CD14-positive monocyte (primary cell): ENCODE measurements around the gene NECAB2. TPM values are rescaled to one million over a fixed set of nuclear protein-coding genes. Genes with fewer than 3 reads are reported as not detected.

Source experiments
- DNase-seq, 3 donors: peaks; one replicate each; pipeline ENCODE4 v3.0.0-alpha.2; 2011 to 2022
- H2AFZ ChIP-seq: 2 replicates; pipeline ENCODE4 v1.6.0; 2012; ENCODE audit warnings: mild to moderate bottlenecking, low read depth, low read length, inconsistent platforms; ENCODE audit not compliant: insufficient read depth, poor library complexity, severe bottlenecking
- H3K27ac ChIP-seq, 2 donors: 1 replicate in 1 of 2; 2 replicates in 1 of 2; pipeline ENCODE4 v1.5.1; 2012 to 2013; ENCODE audit warnings: low read length in 2 of 2, control low read depth in 1 of 2, inconsistent platforms in 1 of 2, low read depth in 1 of 2, mild to moderate bottlenecking in 1 of 2
- H3K27me3 ChIP-seq, 2 donors: one replicate each; pipeline versions ENCODE4 v1.6.0 to v1.6.1; 2011 to 2013; ENCODE audit warnings: low read length in 2 of 2; ENCODE audit not compliant: control insufficient read depth in 2 of 2, insufficient read depth in 2 of 2
- H3K36me3 ChIP-seq, 2 donors: replicated peaks in 1 of 2; 1 replicate in 1 of 2; 2 replicates in 1 of 2; pipeline versions ENCODE4 v1.5.1 to v1.6.1; 2012 to 2013; ENCODE audit warnings: low read length in 2 of 2, control low read depth in 1 of 2, inconsistent platforms in 1 of 2, mild to moderate bottlenecking in 1 of 2; ENCODE audit not compliant: insufficient read depth in 2 of 2, control insufficient read depth in 1 of 2
- H3K4me1 ChIP-seq, 2 donors: 1 replicate in 1 of 2; 2 replicates in 1 of 2; pipeline versions ENCODE4 v1.5.1 to v1.6.1; 2012 to 2013; ENCODE audit warnings: low read length in 2 of 2, control low read depth in 1 of 2, inconsistent platforms in 1 of 2, mild to moderate bottlenecking in 1 of 2, moderate library complexity in 1 of 2; ENCODE audit not compliant: insufficient read depth in 2 of 2, control insufficient read depth in 1 of 2
- H3K4me2 ChIP-seq: replicated peaks from 2 replicates; pipeline ENCODE3; 2012; ENCODE audit warnings: low read length, moderate library complexity, mild to moderate bottlenecking; ENCODE audit not compliant: poor library complexity, severe bottlenecking; ENCODE audit errors: extremely low read depth
- H3K4me3 ChIP-seq, 3 experiments: fragments of 200-600 bp in 1 of 3; sonication (generic) in 1 of 3; replicated peaks in 1 of 3; 1 replicate in 2 of 3; 2 replicates in 1 of 3; pipeline ENCODE4 v1.5.1; 2011 to 2013; ENCODE audit warnings: low read length in 3 of 3, mild to moderate bottlenecking in 3 of 3, control low read depth in 2 of 3, low read depth in 2 of 3, inconsistent platforms in 1 of 3, moderate library complexity in 1 of 3
- H3K79me2 ChIP-seq: 2 replicates; pipeline ENCODE4 v1.6.0; 2012; ENCODE audit warnings: mild to moderate bottlenecking, control low read depth, inconsistent platforms, low read length, moderate library complexity; ENCODE audit not compliant: insufficient read depth
- H3K9ac ChIP-seq: 2 replicates; pipeline ENCODE4 v1.6.0; 2017; ENCODE audit warnings: low read length, mild to moderate bottlenecking; ENCODE audit not compliant: insufficient read depth, poor library complexity, severe bottlenecking
- H3K9me3 ChIP-seq, 2 donors: replicated peaks in 1 of 2; 1 replicate in 1 of 2; 2 replicates in 1 of 2; pipeline versions ENCODE4 v1.5.1 to v1.6.1; 2012 to 2013; ENCODE audit warnings: low read length in 2 of 2, control low read depth in 1 of 2; ENCODE audit not compliant: control insufficient read depth in 1 of 2, insufficient read depth in 1 of 2
- H4K20me1 ChIP-seq: 2 replicates; pipeline ENCODE4 v1.6.0; 2012; ENCODE audit warnings: mild to moderate bottlenecking, low read length, control low read depth, moderate library complexity; ENCODE audit not compliant: insufficient read depth
- H3K27ac Mint-ChIP-seq, 7 donors: one replicate each; pipeline ENCODE4 v1.8.0; 2020; ENCODE audit warnings: mild to moderate bottlenecking in 7 of 7, mixed read lengths in 7 of 7, moderate library complexity in 6 of 7, inconsistent platforms in 2 of 7
- H3K27me3 Mint-ChIP-seq, 3 donors: one replicate each; pipeline ENCODE4 v1.8.0; 2021 to 2022; ENCODE audit warnings: low read depth in 3 of 3, mild to moderate bottlenecking in 3 of 3, mixed read lengths in 3 of 3, moderate library complexity in 3 of 3, inconsistent platforms in 1 of 3
- H3K36me3 Mint-ChIP-seq, 2 donors: one replicate each; pipeline ENCODE4 v1.8.0; 2020; ENCODE audit warnings: mixed read lengths in 2 of 2, inconsistent platforms in 1 of 2, mild to moderate bottlenecking in 1 of 2
- H3K4me1 Mint-ChIP-seq: one replicate; pipeline ENCODE4 v1.8.0; 2020; ENCODE audit warnings: mild to moderate bottlenecking, mixed read lengths
- H3K4me3 Mint-ChIP-seq, 2 donors: one replicate each; pipeline ENCODE4 v1.8.0; 2020; ENCODE audit warnings: mild to moderate bottlenecking in 2 of 2, mixed read lengths in 2 of 2, moderate library complexity in 1 of 2
- H3K9me3 Mint-ChIP-seq, 7 donors: one replicate each; pipeline ENCODE4 v1.8.0; 2020 to 2022; ENCODE audit warnings: mixed read lengths in 7 of 7, mild to moderate bottlenecking in 6 of 7, moderate library complexity in 6 of 7, inconsistent platforms in 2 of 7
- CTCF ChIP-seq: fragments of 200-600 bp; IDR thresholded peaks from one replicate; pipeline ENCODE4 v1.8.0; 2022; ENCODE audit warnings: antibody characterized with exemption, mild to moderate bottlenecking
- WGBS: methylation state at CpG from one replicate; pipeline ENCODE4 v1.1.5; 2013; ENCODE audit warnings: missing lambda C conversion rate; ENCODE audit not compliant: insufficient coverage; 5-methylcytosine and 5-hydroxymethylcytosine counted together
- intact Hi-C, 2 donors: fragments of 100-400 bp; cut with micrococcal nuclease; formaldehyde crosslinking; loops; one replicate each; pipeline versions ENCODE4 v1.15.0 to v1.15.1; 2023
- polyA plus RNA-seq, 3 donors: library from polyadenylated mRNA; depleted of rRNA in 1 of 3; unstranded in 2 of 3; stranded (reverse) in 1 of 3; fragments of 300-500 nt in 2 of 3; fragments of >200 nt in 1 of 3; fragmentation: Illumina TruSeq in 2 of 3; gene quantifications; 1 replicate in 2 of 3; 2 replicates in 1 of 3; pipeline ENCODE4 v1.2.3, GENCODE V29; 2012 to 2021

NECAB2 gene
- polyA plus RNA-seq, 3 donors, result 0.33 to 1.4 (median 0.52) TPM

GRCh38 chr16:83954577-83955016, 13.4 kb upstream of the NECAB2 start:
- peak; percentile 74 to 85 (median 80) for DNase-seq
- Mint-ChIP-seq H3K9me3 (no peaks in the 10 kb centered on the region), H3K36me3 (peaks cover 13 to 18% of the 10 kb centered on the region in 2 donors), H3K4me1 (peaks cover 24% of the 10 kb centered on the region), H3K27ac (peak overlapping the region; percentile 70 to 94 (median 90)), H3K4me3 (peak overlapping the region; percentile 77 to 85), H3K27me3 (peaks cover 8 to 21% (median 10%) of the 10 kb centered on the region in 3 donors)
- no peak for TF ChIP-seq CTCF
- H3K27me3 ChIP-seq, result no peaks in the 10 kb centered on the region
- peak overlapping the region; percentile 3 to 91 for H3K27ac ChIP-seq
- H3K9ac ChIP-seq, result no peak overlapping the region
- peaks cover 26 to 30% of the 10 kb centered on the region in 2 donors for H3K4me1 ChIP-seq
- H2AFZ ChIP-seq, result no peak overlapping the region
- H3K4me3 ChIP-seq, result peak overlapping the region in 2 of 3 experiments; percentile 6 to 77
- intact Hi-C loops, result no loop called here
- H3K79me2 ChIP-seq, result no peaks in the 10 kb centered on the region
- H3K36me3 ChIP-seq, result peaks cover 6 to 7% of the 10 kb centered on the region in 2 donors
- H4K20me1 ChIP-seq, result no peaks in the 10 kb centered on the region
- H3K4me2 ChIP-seq, result peak overlapping the region; percentile 91
- H3K9me3 ChIP-seq, result no peaks in the 10 kb centered on the region
- 10% methylated on average over 4 of the region's 9 CpGs for WGBS

- Histone ChIP-seq H3K27ac (no peak overlapping the region), H3K4me3 (no peak overlapping the region), H3K4me1 (peaks cover 26 to 30% of the 10 kb centered on the region in 2 donors), H3K9ac (no peak overlapping the region), H3K27me3 (no peaks in the 10 kb centered on the region), H2AFZ (no peak overlapping the region), H3K4me2 (no peak overlapping the region), H3K79me2 (no peaks in the 10 kb centered on the region), H3K36me3 (peaks cover 6 to 12% of the 10 kb centered on the region in 2 donors), H4K20me1 (no peaks in the 10 kb centered on the region), H3K9me3 (no peaks in the 10 kb centered on the region)
- Mint-ChIP-seq H3K36me3 (peaks cover 21 to 27% of the 10 kb centered on the region in 2 donors), H3K4me1 (peaks cover 24% of the 10 kb centered on the region), H3K9me3 (no peaks in the 10 kb centered on the region), H3K27me3 (peaks cover 8 to 20% (median 10%) of the 10 kb centered on the region in 3 donors), H3K27ac (peak overlapping the region in 1 of 7 donors; percentile 45), H3K4me3 (peak overlapping the region in 1 of 2 donors; percentile 85)
- intact Hi-C loops, result loop anchor here in 1 of 2 donors (2.0 kb wide), 1 partner anchor 109 kb away; no protein-coding TSS in a partner anchor
- no peak for TF ChIP-seq CTCF
- 74% methylated on average over 13 of the region's 23 CpGs for WGBS
- DNase-seq, result no peak
These were observed 12.6 kb upstream of the NECAB2 start for GRCh38 chr16:83955218-83956130.
